ENCODE measurements around the gene NT5DC1.

DNA sequence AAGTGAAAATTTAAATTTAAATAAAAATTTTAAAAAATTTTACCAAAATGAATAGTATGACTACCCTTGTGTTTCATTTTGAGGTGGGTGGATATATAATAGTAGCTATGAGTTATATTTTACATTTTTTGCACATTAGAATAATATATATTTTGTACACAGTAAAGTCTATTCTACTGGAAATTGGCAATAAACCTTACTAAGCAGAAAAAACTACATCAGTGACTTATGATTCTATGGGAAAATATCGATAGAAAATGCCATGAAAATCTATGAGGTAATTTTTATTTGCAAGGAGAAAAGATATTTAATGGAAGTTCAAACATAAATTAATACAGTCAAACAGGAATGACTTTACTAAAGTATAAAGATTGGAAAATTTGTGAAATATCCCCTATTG is 156.0 kb downstream of the NT5DC1 start:
- TF ChIP-seq, protein P1, sequence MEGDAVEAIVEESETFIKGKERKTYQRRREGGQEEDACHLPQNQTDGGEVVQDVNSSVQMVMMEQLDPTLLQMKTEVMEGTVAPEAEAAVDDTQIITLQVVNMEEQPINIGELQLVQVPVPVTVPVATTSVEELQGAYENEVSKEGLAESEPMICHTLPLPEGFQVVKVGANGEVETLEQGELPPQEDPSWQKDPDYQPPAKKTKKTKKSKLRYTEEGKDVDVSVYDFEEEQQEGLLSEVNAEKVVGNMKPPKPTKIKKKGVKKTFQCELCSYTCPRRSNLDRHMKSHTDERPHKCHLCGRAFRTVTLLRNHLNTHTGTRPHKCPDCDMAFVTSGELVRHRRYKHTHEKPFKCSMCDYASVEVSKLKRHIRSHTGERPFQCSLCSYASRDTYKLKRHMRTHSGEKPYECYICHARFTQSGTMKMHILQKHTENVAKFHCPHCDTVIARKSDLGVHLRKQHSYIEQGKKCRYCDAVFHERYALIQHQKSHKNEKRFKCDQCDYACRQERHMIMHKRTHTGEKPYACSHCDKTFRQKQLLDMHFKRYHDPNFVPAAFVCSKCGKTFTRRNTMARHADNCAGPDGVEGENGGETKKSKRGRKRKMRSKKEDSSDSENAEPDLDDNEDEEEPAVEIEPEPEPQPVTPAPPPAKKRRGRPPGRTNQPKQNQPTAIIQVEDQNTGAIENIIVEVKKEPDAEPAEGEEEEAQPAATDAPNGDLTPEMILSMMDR (IDR thresholded peaks at IDR 0.05; ENCODE audit: insufficient read depth, low read depth, low read length), result no peak
- TF ChIP-seq EZH2 (IDR thresholded peaks at IDR 0.05; ENCODE audit: insufficient read depth, low read length), result no peak

Data from astrocyte (in vitro differentiated cells and primary cell).